PC-9 (cell line): ENCODE data around the gene RPL10A. TPM values are rescaled to one million over a fixed set of nuclear protein-coding genes. Genes with fewer than 3 reads are reported as not detected.
"Not testable (repeated sequence)": the region's sequence is repeated elsewhere in the genome, so short reads cannot be mapped to it uniquely, and the experiment has no call there.

ENCODE experiments used
- BruUV-seq: library from RNA; stranded (reverse); fragments of 400-500 nt; replicated peaks from 2 replicates; lab custom pipeline; 2021; lab: Mats Ljungman, UMichigan
- CTCF ChIA-PET: fragments of 300-600 bp; sonication (Branson Sonifier 250); formaldehyde crosslinking; loops from one replicate; lab custom pipeline; 2022; ENCODE audit warnings: antibody characterized with exemption; lab: Charles Lee
- POLR2A ChIA-PET: fragments of 300-600 bp; sonication (Branson Sonifier 250); formaldehyde crosslinking; loops from one replicate; lab custom pipeline; 2022; ENCODE audit warnings: antibody characterized with exemption; ENCODE audit not compliant: unreplicated experiment; lab: Charles Lee
- DNase-seq, 2 experiments: peaks; one replicate each; pipeline versions ENCODE4 v3.0.0 to v3.0.0-alpha.2; 2015 to 2022; ENCODE audit warnings: mixed read lengths in 1 of 2
- H2AFZ ChIP-seq: fragments of 200-600 bp; sonication (generic); 2 replicates; pipeline ENCODE4 v1.8.1; 2017; ENCODE audit warnings: antibody characterized with exemption
- H3F3A ChIP-seq: fragments of 200-600 bp; sonication (generic); 2 replicates; pipeline ENCODE4 v1.8.1; 2017; ENCODE audit warnings: antibody characterized with exemption, mild to moderate bottlenecking, low read depth; ENCODE audit not compliant: insufficient read depth
- H3K27ac ChIP-seq: fragments of 200-600 bp; sonication (generic); 2 replicates; pipeline ENCODE4 v1.6.1; 2016; ENCODE audit warnings: mixed run types
- H3K27me3 ChIP-seq: fragments of 200-600 bp; sonication (generic); 2 replicates; pipeline ENCODE4 v1.6.1; 2016; ENCODE audit warnings: low read depth, mixed run types; ENCODE audit not compliant: insufficient read depth
- H3K36me3 ChIP-seq: fragments of 200-600 bp; sonication (generic); 2 replicates; pipeline ENCODE4 v1.6.1; 2016; ENCODE audit warnings: low read depth, mixed run types
- H3K4me1 ChIP-seq: fragments of 200-600 bp; sonication (generic); replicated peaks from 2 replicates; pipeline ENCODE4 v1.6.1; 2016; ENCODE audit warnings: mixed run types; ENCODE audit not compliant: insufficient read depth
- H3K4me2 ChIP-seq: fragments of 200-600 bp; sonication (generic); 2 replicates; pipeline ENCODE4 v1.6.1; 2017; ENCODE audit warnings: mixed run types
- H3K4me3 ChIP-seq: fragments of 200-600 bp; sonication (generic); 2 replicates; pipeline ENCODE4 v1.6.1; 2016; ENCODE audit warnings: mixed run types
- H3K79me2 ChIP-seq: fragments of 200-600 bp; sonication (generic); 2 replicates; pipeline ENCODE4 v1.6.1; 2017; ENCODE audit warnings: low read depth, mixed run types
- H3K9me2 ChIP-seq: fragments of 200-600 bp; sonication (generic); 2 replicates; pipeline ENCODE4 v1.8.1; 2017; ENCODE audit warnings: mild to moderate bottlenecking; ENCODE audit not compliant: insufficient read depth
- H3K9me3 ChIP-seq: fragments of 200-600 bp; sonication (generic); 2 replicates; pipeline ENCODE4 v1.8.1; 2016; ENCODE audit warnings: low read depth; ENCODE audit not compliant: insufficient read depth
- H4K20me1 ChIP-seq: fragments of 200-600 bp; sonication (generic); 2 replicates; pipeline ENCODE4 v1.8.1; 2017; ENCODE audit not compliant: insufficient read depth
- CTCF ChIP-seq: fragments of 200-600 bp; sonication (generic); conservative IDR thresholded peaks from 2 replicates; pipeline ENCODE4 v1.6.1; 2017; ENCODE audit warnings: mixed run types, antibody characterized with exemption, mild to moderate bottlenecking, moderate library complexity
- EZH2 ChIP-seq: fragments of 200-600 bp; sonication (generic); IDR thresholded peaks from 2 replicates; pipeline ENCODE4 v1.8.0; 2017; ENCODE audit warnings: antibody characterized with exemption, low read depth
- intact Hi-C: fragments of 100-400 bp; cut with micrococcal nuclease; formaldehyde crosslinking; loops from one replicate; pipeline ENCODE4 v1.10.0; 2022; ENCODE audit not compliant: unreplicated experiment
- total RNA-seq: library from RNA; stranded (reverse); gene quantifications from 2 replicates; pipeline ENCODE4 v1.2.3, GENCODE V29; 2021

The RPL10A gene
- total RNA-seq, 1 experiment from 2014 or later: 1,335 TPM

GRCh38 chr6:35435074-35435837 is 32.9 kb upstream of the RPL10A start:
- Histone ChIP-seq H3K4me1 (no peaks in the 10 kb centered on the region), H3K36me3 (no peaks in the 10 kb centered on the region), H3K4me2 (no peak overlapping the region), H2AFZ (no peak overlapping the region), H3F3A (no peaks in the 10 kb centered on the region), H3K9me3 (0 out of 2 replicates have a peak, but pooled peaks cover 3% of the 10 kb centered on the region), H3K79me2 (no peaks in the 10 kb centered on the region), H3K27me3 (no peaks in the 10 kb centered on the region), H3K9me2 (no peaks in the 10 kb centered on the region), H3K4me3 (no peak overlapping the region), H3K27ac (no peak overlapping the region), H4K20me1 (no peaks in the 10 kb centered on the region)
- TF ChIP-seq EZH2 (no peak), CTCF (no peak)
- ChIA-PET POLR2A (no interaction called here), CTCF (no interaction called here)
- intact Hi-C loops: no loop called here
- no TSS peak for BruUV-seq
- no peak for DNase-seq

- intact Hi-C loops: no loop called here
- no peaks in the 10 kb centered on the region for H3K9me3 ChIP-seq
- H3F3A ChIP-seq: no peaks in the 10 kb centered on the region
- ChIA-PET CTCF (interaction anchor here (0.5 kb wide), 1 partner anchor 302 kb away, joined by 8 read pairs; no protein-coding TSS in a partner anchor), POLR2A (no interaction called here)
- no peaks in the 10 kb centered on the region for H3K27me3 ChIP-seq
- no peaks in the 10 kb centered on the region for H3K9me2 ChIP-seq
- H3K79me2 ChIP-seq: no peaks in the 10 kb centered on the region
- no TSS peak for BruUV-seq
- H3K36me3 ChIP-seq: no peaks in the 10 kb centered on the region
- no peaks in the 10 kb centered on the region for H3K4me1 ChIP-seq
- TF ChIP-seq CTCF (no peak), EZH2 (no peak)
- no peak overlapping the region for H3K4me2 ChIP-seq
- DNase-seq: no peak
- no peak overlapping the region for H3K4me3 ChIP-seq
- no peak overlapping the region for H2AFZ ChIP-seq
- H4K20me1 ChIP-seq: no peaks in the 10 kb centered on the region
- no peak overlapping the region for H3K27ac ChIP-seq
Measured at GRCh38 chr6:35436071-35436857, 31.9 kb upstream of the RPL10A start.

GRCh38 chr6:35438378-35439065 is 29.7 kb upstream of the RPL10A start:
- H4K20me1 ChIP-seq, H2AFZ ChIP-seq, CTCF ChIA-PET, DNase-seq, H3K9me3 ChIP-seq, H3K4me3 ChIP-seq, H3K4me2 ChIP-seq, H3K36me3 ChIP-seq, H3K9me2 ChIP-seq, H3K27me3 ChIP-seq, intact Hi-C loops, BruUV-seq, POLR2A ChIA-PET, H3F3A ChIP-seq, H3K4me1 ChIP-seq, H3K79me2 ChIP-seq, H3K27ac ChIP-seq: not testable (repeated sequence)
